Upper lobe of left lung (tissue), 4 donors: ENCODE results near the gene BAIAP2L2.

Source experiments
- CTCF ChIP-seq, 6 experiments: fragments of 450-650 bp in 4 of 6; fragments of 200-600 bp in 2 of 6; sonication (generic) in 2 of 6; IDR thresholded peaks; one replicate each; pipeline ENCODE4 v1.5.1; 2016 to 2019; ENCODE audit warnings: antibody characterized with exemption in 6 of 6
- POLR2A ChIP-seq, 4 donors: fragments of 450-650 bp; IDR thresholded peaks; one replicate each; pipeline ENCODE4 v1.5.1; 2016 to 2017; ENCODE audit warnings: antibody characterized with exemption in 4 of 4, mild to moderate bottlenecking in 2 of 4
- POLR2AphosphoS5 ChIP-seq, 2 donors: sonication (generic); formaldehyde crosslinking; IDR thresholded peaks; one replicate each; pipeline ENCODE4 v1.5.1; 2017; ENCODE audit warnings: antibody characterized with exemption in 2 of 2

GRCh38 chr22:38085056-38085455 is 25.4 kb downstream of the BAIAP2L2 start:
- TF ChIP-seq CTCF (IDR thresholded peaks at IDR 0.05), result no peak
- TF ChIP-seq POLR2AphosphoS5 (IDR thresholded peaks at IDR 0.05), result no peak
- TF ChIP-seq POLR2A (IDR thresholded peaks at IDR 0.05), result no peak
